ENCODE measurements around the gene SLC12A5.

Gene SLC12A5

GRCh38 chr20:46050444-46050843, 21.4 kb downstream of the SLC12A5 start:
- no peak for DNase-seq
- H3K27me3 ChIP-seq = no peaks in the 10 kb centered on the region
- H3K4me1 ChIP-seq = no peaks in the 10 kb centered on the region
- H3K36me3 ChIP-seq = no peaks in the 10 kb centered on the region
- no peaks in the 10 kb centered on the region for H3K9me3 ChIP-seq
- no peak overlapping the region for H3K4me3 ChIP-seq (ENCODE audit: low read depth, low read length)
- no peak for TF ChIP-seq CTCF (IDR thresholded peaks at IDR 0.05; ENCODE audit: low read depth, low read length)

GRCh38 chr20:46050885-46051284, 21.9 kb downstream of the SLC12A5 start:
- Histone ChIP-seq H3K4me3 (ENCODE audit: low read depth, low read length) (no peak overlapping the region), H3K4me1 (no peaks in the 10 kb centered on the region), H3K27me3 (no peaks in the 10 kb centered on the region), H3K9me3 (no peaks in the 10 kb centered on the region), H3K36me3 (no peaks in the 10 kb centered on the region)
- no peak for TF ChIP-seq CTCF (IDR thresholded peaks at IDR 0.05; ENCODE audit: low read depth, low read length)
- no peak for DNase-seq

GRCh38 chr20:46051556-46052308, 22.7 kb downstream of the SLC12A5 start:
- no peak overlapping the region for H3K4me3 ChIP-seq (ENCODE audit: low read depth, low read length)
- peak; percentile 67 for DNase-seq
- no peaks in the 10 kb centered on the region for H3K36me3 ChIP-seq
- no peaks in the 10 kb centered on the region for H3K9me3 ChIP-seq
- H3K27me3 ChIP-seq = no peaks in the 10 kb centered on the region
- H3K4me1 ChIP-seq = no peaks in the 10 kb centered on the region
- no peak for TF ChIP-seq CTCF (IDR thresholded peaks at IDR 0.05; ENCODE audit: low read depth, low read length)

- no peak for TF ChIP-seq CTCF (IDR thresholded peaks at IDR 0.05; ENCODE audit: low read depth, low read length)
- no peak for DNase-seq
- no peaks in the 10 kb centered on the region for H3K9me3 ChIP-seq
- H3K4me1 ChIP-seq = no peaks in the 10 kb centered on the region
- H3K4me3 ChIP-seq (ENCODE audit: low read depth, low read length) = no peak overlapping the region
- no peaks in the 10 kb centered on the region for H3K36me3 ChIP-seq
- H3K27me3 ChIP-seq = no peaks in the 10 kb centered on the region
These were observed 24.4 kb downstream of the SLC12A5 start for GRCh38 chr20:46053416-46053815.

GRCh38 chr20:46054606-46055005, 25.6 kb downstream of the SLC12A5 start:
- peaks cover 1% of the 10 kb centered on the region for H3K4me1 ChIP-seq
- H3K4me3 ChIP-seq (ENCODE audit: low read depth, low read length) = no peak overlapping the region
- DNase-seq = no peak
- H3K36me3 ChIP-seq = peaks cover 5% of the 10 kb centered on the region; the same call in 1 of the 2 replicates
- H3K27me3 ChIP-seq = no peaks in the 10 kb centered on the region
- no peaks in the 10 kb centered on the region for H3K9me3 ChIP-seq
- TF ChIP-seq CTCF (IDR thresholded peaks at IDR 0.05; ENCODE audit: low read depth, low read length) = no peak

GRCh38 chr20:46055269-46055668, 26.3 kb downstream of the SLC12A5 start:
- no peak for TF ChIP-seq CTCF (IDR thresholded peaks at IDR 0.05; ENCODE audit: low read depth, low read length)
- DNase-seq = no peak
- Histone ChIP-seq H3K36me3 (peaks cover 12% of the 10 kb centered on the region; the same call in 1 of the 2 replicates), H3K4me3 (ENCODE audit: low read depth, low read length) (no peak overlapping the region), H3K27me3 (no peaks in the 10 kb centered on the region), H3K9me3 (no peaks in the 10 kb centered on the region), H3K4me1 (peaks cover 7% of the 10 kb centered on the region)
